ENCODE results near the gene SLC50A1. TPM values are rescaled to one million over a fixed set of nuclear protein-coding genes. Genes with fewer than 3 reads are reported as not detected.

The SLC50A1 gene
- total RNA-seq, 4 donors from 2014 or later, result 5.7 to 33.9 (median 14.9) TPM

DNA sequence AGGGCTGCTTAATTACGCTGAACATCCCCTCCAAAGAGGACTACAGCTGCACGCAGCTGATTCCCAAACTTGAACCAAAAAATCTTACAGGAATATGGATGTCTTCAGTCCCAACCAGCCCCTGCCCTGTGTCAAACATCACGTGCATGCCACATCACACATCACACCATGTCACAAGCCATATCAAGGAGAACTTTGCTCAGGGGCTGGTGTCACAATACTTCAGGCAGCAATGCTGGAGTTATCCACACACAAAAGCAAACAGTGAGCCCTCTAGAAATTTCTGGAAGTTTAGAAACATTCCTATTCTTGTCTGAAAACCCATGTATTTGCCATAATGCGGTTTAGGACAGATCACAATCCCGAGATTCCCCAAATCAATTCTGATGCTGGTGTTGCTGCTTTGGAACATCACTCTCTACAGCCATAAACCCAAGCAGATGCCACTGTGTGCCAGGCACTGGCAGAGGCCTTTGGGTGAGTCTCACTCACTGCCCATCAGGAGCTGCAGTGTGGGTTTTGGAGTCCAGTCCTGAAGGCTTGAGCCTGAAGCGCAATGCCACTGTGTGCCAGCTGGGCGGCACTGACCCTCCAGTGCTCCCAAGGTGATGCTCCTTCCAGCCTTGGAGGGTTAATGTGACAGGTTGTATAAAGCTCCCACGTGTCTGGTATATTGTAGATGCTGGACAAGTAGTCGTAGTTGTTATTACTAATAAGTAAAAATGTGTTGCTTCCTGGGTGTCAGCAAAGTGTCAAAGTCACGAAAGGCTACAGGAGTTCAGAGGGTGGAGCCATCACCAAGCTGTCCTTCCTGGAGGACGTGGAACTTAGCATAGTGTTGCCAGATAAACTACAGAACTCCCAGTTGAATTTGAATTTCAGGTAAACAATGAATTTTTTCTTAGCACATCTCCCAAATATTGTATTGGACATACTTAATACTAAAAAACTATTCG, 28.1 kb upstream of the SLC50A1 start:
- H3K9me3 ChIP-seq, result no peaks in the 10 kb centered on the region
- H3K4me1 ChIP-seq, result peaks cover 0 to 12% (median 0%) of the 10 kb centered on the region in 4 donors
- no peaks in the 10 kb centered on the region for H3K27me3 ChIP-seq
- 76 to 80% methylated on average over 12 of the region's 12 CpGs for WGBS, 2 donors
- no peaks in the 10 kb centered on the region for H3K36me3 ChIP-seq
- no peak overlapping the region for H3K4me3 ChIP-seq
- TF ChIP-seq, protein P1, sequence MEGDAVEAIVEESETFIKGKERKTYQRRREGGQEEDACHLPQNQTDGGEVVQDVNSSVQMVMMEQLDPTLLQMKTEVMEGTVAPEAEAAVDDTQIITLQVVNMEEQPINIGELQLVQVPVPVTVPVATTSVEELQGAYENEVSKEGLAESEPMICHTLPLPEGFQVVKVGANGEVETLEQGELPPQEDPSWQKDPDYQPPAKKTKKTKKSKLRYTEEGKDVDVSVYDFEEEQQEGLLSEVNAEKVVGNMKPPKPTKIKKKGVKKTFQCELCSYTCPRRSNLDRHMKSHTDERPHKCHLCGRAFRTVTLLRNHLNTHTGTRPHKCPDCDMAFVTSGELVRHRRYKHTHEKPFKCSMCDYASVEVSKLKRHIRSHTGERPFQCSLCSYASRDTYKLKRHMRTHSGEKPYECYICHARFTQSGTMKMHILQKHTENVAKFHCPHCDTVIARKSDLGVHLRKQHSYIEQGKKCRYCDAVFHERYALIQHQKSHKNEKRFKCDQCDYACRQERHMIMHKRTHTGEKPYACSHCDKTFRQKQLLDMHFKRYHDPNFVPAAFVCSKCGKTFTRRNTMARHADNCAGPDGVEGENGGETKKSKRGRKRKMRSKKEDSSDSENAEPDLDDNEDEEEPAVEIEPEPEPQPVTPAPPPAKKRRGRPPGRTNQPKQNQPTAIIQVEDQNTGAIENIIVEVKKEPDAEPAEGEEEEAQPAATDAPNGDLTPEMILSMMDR (IDR thresholded peaks at IDR 0.05), result no peak
- TF ChIP-seq EP300 (IDR thresholded peaks at IDR 0.05) (no peak), POLR2A (IDR thresholded peaks at IDR 0.05) (no peak)
- no peak for DNase-seq (ENCODE audit: low spot score in 2 of 2)
- H3K27ac ChIP-seq, result no peak overlapping the region

DNA sequence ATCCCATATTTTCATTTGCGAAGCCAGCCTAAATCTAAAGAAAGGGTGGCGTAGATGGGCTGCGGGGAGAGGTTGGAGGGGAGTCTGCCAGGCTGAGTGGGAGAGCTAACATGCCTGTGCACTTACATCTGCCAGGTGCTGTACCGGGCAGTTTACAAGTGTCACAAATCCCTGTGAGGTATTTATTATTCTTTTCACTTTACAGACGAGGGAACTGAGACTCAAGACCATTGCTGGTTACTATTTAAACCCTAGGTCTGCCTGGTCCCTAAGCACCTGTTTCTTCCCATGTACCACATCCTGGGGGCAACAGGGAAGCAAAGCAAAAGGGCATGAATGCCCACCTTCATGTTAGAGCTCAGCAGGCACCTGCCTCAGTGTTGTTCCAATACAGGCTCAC, 27.4 kb upstream of the SLC50A1 start:
- no peaks in the 10 kb centered on the region for H3K9me3 ChIP-seq
- H3K27me3 ChIP-seq, result no peaks in the 10 kb centered on the region
- H3K4me1 ChIP-seq, result peaks cover 0 to 12% (median 0%) of the 10 kb centered on the region in 4 donors
- TF ChIP-seq EP300 (IDR thresholded peaks at IDR 0.05) (no peak), POLR2A (IDR thresholded peaks at IDR 0.05) (no peak)
- TF ChIP-seq, protein P1 (IDR thresholded peaks at IDR 0.05), result no peak
- H3K4me3 ChIP-seq, result no peak overlapping the region
- H3K36me3 ChIP-seq, result no peaks in the 10 kb centered on the region
- 66 to 73% methylated on average over 5 of the region's 5 CpGs for WGBS, 2 donors
- DNase-seq (ENCODE audit: low spot score in 2 of 2), result no peak
- no peak overlapping the region for H3K27ac ChIP-seq

DNA sequence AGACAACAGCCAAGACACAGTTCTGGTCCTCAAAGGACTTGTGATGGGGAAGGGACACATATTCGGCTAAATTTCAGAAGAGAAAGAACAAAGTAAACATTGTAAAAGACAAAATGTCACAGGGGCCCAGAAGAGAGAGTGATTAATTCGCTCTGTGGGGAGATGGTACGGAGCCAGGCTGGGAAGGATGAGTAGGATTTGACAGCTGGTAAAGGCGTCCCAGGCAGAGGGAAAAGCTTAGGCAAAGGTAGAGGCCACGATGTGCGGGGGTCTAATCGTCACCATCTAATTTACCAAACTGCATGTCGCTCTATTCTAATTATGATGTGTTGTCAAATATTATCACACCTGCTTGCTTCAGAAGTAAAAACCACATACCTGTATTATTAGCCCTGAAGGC, 25.3 kb upstream of the SLC50A1 start:
- Histone ChIP-seq H3K9me3 (no peaks in the 10 kb centered on the region), H3K36me3 (no peaks in the 10 kb centered on the region), H3K4me1 (peaks cover 0 to 6% (median 0%) of the 10 kb centered on the region in 4 donors), H3K27me3 (no peaks in the 10 kb centered on the region), H3K27ac (no peak overlapping the region), H3K4me3 (no peak overlapping the region)
- TF ChIP-seq, protein P1 (IDR thresholded peaks at IDR 0.05), result no peak
- no peak for TF ChIP-seq POLR2A (IDR thresholded peaks at IDR 0.05)
- no peak for TF ChIP-seq EP300 (IDR thresholded peaks at IDR 0.05)
- WGBS, 2 donors, result 64 to 66% methylated on average over 8 of the region's 8 CpGs
- no peak for DNase-seq (ENCODE audit: low spot score in 2 of 2)

- Histone ChIP-seq H3K36me3 (no peaks in the 10 kb centered on the region), H3K27me3 (no peaks in the 10 kb centered on the region), H3K27ac (no peak overlapping the region), H3K4me1 (peaks cover 0 to 1% (median 0%) of the 10 kb centered on the region in 4 donors), H3K9me3 (no peaks in the 10 kb centered on the region), H3K4me3 (no peak overlapping the region)
- 54 to 65% methylated on average over 8 of the region's 8 CpGs for WGBS, 2 donors
- DNase-seq (ENCODE audit: low spot score in 2 of 2), result no peak
- TF ChIP-seq, protein P1 (IDR thresholded peaks at IDR 0.05), result no peak
- TF ChIP-seq POLR2A (IDR thresholded peaks at IDR 0.05) (no peak), EP300 (IDR thresholded peaks at IDR 0.05) (no peak)
These were observed 24.8 kb upstream of the SLC50A1 start for GRCh38 chr1:155110826-155111225.

- H3K9me3 ChIP-seq, result no peaks in the 10 kb centered on the region
- 51 to 67% methylated on average over 5 of the region's 5 CpGs for WGBS, 2 donors
- H3K27ac ChIP-seq, result no peak overlapping the region
- TF ChIP-seq, protein P1 (IDR thresholded peaks at IDR 0.05), result no peak
- TF ChIP-seq EP300 (IDR thresholded peaks at IDR 0.05) (no peak), POLR2A (IDR thresholded peaks at IDR 0.05) (no peak)
- no peaks in the 10 kb centered on the region for H3K36me3 ChIP-seq
- no peak for DNase-seq (ENCODE audit: low spot score in 2 of 2)
- no peaks in the 10 kb centered on the region for H3K27me3 ChIP-seq
- H3K4me3 ChIP-seq, result no peak overlapping the region
- H3K4me1 ChIP-seq, result no peaks in the 10 kb centered on the region
These were observed 22.1 kb upstream of the SLC50A1 start for GRCh38 chr1:155113450-155113980.

Measured in tibial nerve (tissue), 4 donors.